A549 (cell line): ENCODE results near the gene TRIM71. TPM values are rescaled to one million over a fixed set of nuclear protein-coding genes. Genes with fewer than 3 reads are reported as not detected.

Source experiments
- ATAC-seq, 2 experiments: fragments of 200-7000 bp in 1 of 2; fragments of >200 bp in 1 of 2; cut with Nextera tagmentation in 1 of 2; cut with Tn5 transposase in 1 of 2; 3 replicates each; pipeline versions ENCODE4 v1.8.0 to v1.9.1; 2018 to 2020; ENCODE audit warnings: mild to moderate bottlenecking in 1 of 2, moderate library complexity in 1 of 2
- CTCF ChIA-PET: fragments of 300-600 bp; sonication (Branson Sonifier 250); formaldehyde crosslinking; extraction: SDS; loops from one replicate; lab custom pipeline; 2021; ENCODE audit warnings: antibody characterized with exemption, inconsistent platforms; lab: Yijun Ruan, JAX
- POLR2A ChIA-PET: fragments of 350-600 bp; formaldehyde crosslinking; extraction: SDS; loops from one replicate; lab custom pipeline; 2021; ENCODE audit warnings: antibody characterized with exemption, inconsistent platforms; lab: Yijun Ruan, JAX
- DNase-seq, 2 experiments: peaks; one replicate each; pipeline versions ENCODE4 v3.0.0 to v3.0.0-alpha.2; 2011 to 2016; ENCODE audit warnings: low read depth in 1 of 2, low spot score in 1 of 2
- FAIRE-seq: peaks from 2 replicates; lab custom pipeline; 2011; peaks lifted over from hg19 to GRCh38; lab: Jason Lieb, UNC
- H3K27ac ChIP-seq, 2 experiments: fragments of >200 bp; sonication (Bioruptor Twin); formaldehyde crosslinking; 3 replicates each; pipeline ENCODE4 v1.5.1; 2016 to 2017
- H3K4me1 ChIP-seq: fragments of >200 bp; sonication (Bioruptor Twin); formaldehyde crosslinking; 3 replicates; pipeline ENCODE4 v1.6.1; 2016
- H3K4me2 ChIP-seq: fragments of >200 bp; sonication (Bioruptor Twin); formaldehyde crosslinking; 3 replicates; pipeline ENCODE4 v1.6.1; 2016
- H3K4me3 ChIP-seq: fragments of >200 bp; sonication (Bioruptor Twin); formaldehyde crosslinking; 3 replicates; pipeline ENCODE4 v1.5.1; 2016
- H3K9me3 ChIP-seq: fragments of >200 bp; sonication (Bioruptor Twin); formaldehyde crosslinking; 3 replicates; pipeline ENCODE4 v1.6.1; 2016
- BCL3 ChIP-seq: fragments of >200 bp; sonication (Bioruptor Twin); formaldehyde crosslinking; IDR thresholded peaks from 3 replicates; pipeline ENCODE4 v1.6.1; 2016
- CBX2 ChIP-seq: fragments of 200-600 bp; sonication (generic); IDR thresholded peaks from 2 replicates; pipeline ENCODE4 v1.6.1; 2016; ENCODE audit warnings: low read depth, mild to moderate bottlenecking, borderline replicate concordance
- CTCF ChIP-seq: fragments of >200 bp; sonication (Bioruptor Twin); formaldehyde crosslinking; IDR thresholded peaks from 3 replicates; pipeline ENCODE4 v1.5.1; 2016
- EHF ChIP-seq: fragments of 250-450 bp; sonication (Bioruptor Pico); IDR thresholded peaks from 2 replicates; pipeline ENCODE4 v1.5.0; 2020; ENCODE audit warnings: mild to moderate bottlenecking
- EHMT2 ChIP-seq: fragments of 200-600 bp; sonication (generic); IDR thresholded peaks from 2 replicates; pipeline ENCODE4 v1.6.1; 2016; ENCODE audit warnings: antibody characterized with exemption, low read depth, mild to moderate bottlenecking, moderate library complexity
- ELK1 ChIP-seq: fragments of 150-350 bp; IDR thresholded peaks from 2 replicates; pipeline ENCODE4 v1.6.1; 2014; ENCODE audit warnings: low read depth, mild to moderate bottlenecking, low read length
- EP300 ChIP-seq, 2 experiments: fragments of >200 bp; sonication (Bioruptor Twin); formaldehyde crosslinking; IDR thresholded peaks; 2 replicates in 1 of 2; 3 replicates in 1 of 2; pipeline ENCODE4 v1.6.1; 2016 to 2017
- ESRRA ChIP-seq: fragments of 150-350 bp; IDR thresholded peaks from 2 replicates; pipeline ENCODE4 v1.6.1; 2014; ENCODE audit warnings: mild to moderate bottlenecking, low read length, borderline replicate concordance
- FOSB ChIP-seq: fragments of 250-450 bp; sonication (Bioruptor Pico); IDR thresholded peaks from 2 replicates; pipeline ENCODE4 v1.5.0; 2020; ENCODE audit warnings: mild to moderate bottlenecking, moderate library complexity
- HOXB13 ChIP-seq: fragments of 250-450 bp; sonication (Bioruptor Pico); IDR thresholded peaks from 2 replicates; pipeline ENCODE4 v1.5.0; 2020; ENCODE audit warnings: low read depth, mild to moderate bottlenecking, moderate library complexity
- JUN ChIP-seq, 2 experiments: fragments of >200 bp; sonication (Bioruptor Twin); formaldehyde crosslinking; IDR thresholded peaks; 2 replicates in 1 of 2; 3 replicates in 1 of 2; pipeline ENCODE4 v1.6.1; 2016 to 2017
- JUNB ChIP-seq: fragments of >200 bp; sonication (Bioruptor Twin); formaldehyde crosslinking; IDR thresholded peaks from 2 replicates; pipeline ENCODE4 v1.6.1; 2016
- KDM1A ChIP-seq: fragments of 200-600 bp; sonication (generic); IDR thresholded peaks from 2 replicates; pipeline ENCODE4 v1.6.1; 2016; ENCODE audit warnings: low read depth, mild to moderate bottlenecking
- KDM5A ChIP-seq: fragments of 200-600 bp; sonication (generic); IDR thresholded peaks from 2 replicates; pipeline ENCODE4 v1.6.1; 2016; ENCODE audit warnings: antibody characterized with exemption, mild to moderate bottlenecking
- MAFK ChIP-seq: fragments of 450-650 bp; IDR thresholded peaks from 2 replicates; pipeline ENCODE4 v1.6.1; 2014; ENCODE audit not compliant: partially characterized antibody
- MAZ ChIP-seq: fragments of 150-350 bp; IDR thresholded peaks from 2 replicates; pipeline ENCODE4 v1.6.1; 2014; ENCODE audit warnings: antibody characterized with exemption, low read depth, low read length, borderline replicate concordance
- MYC ChIP-seq: IDR thresholded peaks from 2 replicates; pipeline ENCODE4 v1.6.1; 2012; ENCODE audit warnings: mild to moderate bottlenecking, inconsistent platforms, low read length, improper control_type of control experiment, borderline replicate concordance
- NPAS2 ChIP-seq: fragments of 250-450 bp; sonication (Bioruptor Pico); IDR thresholded peaks from 2 replicates; pipeline ENCODE4 v1.8.0; 2022; ENCODE audit warnings: mild to moderate bottlenecking, moderate library complexity, borderline replicate concordance
- PBX3 ChIP-seq: IDR thresholded peaks from 2 replicates; pipeline ENCODE4 v1.6.1; 2012
- SREBF2 ChIP-seq: fragments of 450-650 bp; IDR thresholded peaks from 2 replicates; pipeline ENCODE4 v1.6.1; 2014; ENCODE audit warnings: mild to moderate bottlenecking, moderate library complexity
- TP53 ChIP-seq: fragments of 250-450 bp; sonication (Bioruptor Pico); IDR thresholded peaks from 2 replicates; pipeline ENCODE4 v1.5.0; 2021; ENCODE audit warnings: mild to moderate bottlenecking, moderate library complexity
- ZFP36 ChIP-seq: fragments of 450-650 bp; IDR thresholded peaks from 2 replicates; pipeline ENCODE4 v1.6.1; 2014; ENCODE audit warnings: borderline replicate concordance; ENCODE audit not compliant: partially characterized antibody
- ZNF302 ChIP-seq: fragments of 250-450 bp; sonication (Bioruptor Pico); IDR thresholded peaks from 2 replicates; pipeline ENCODE4 v1.9.0; 2021; ENCODE audit warnings: inconsistent platforms, mild to moderate bottlenecking, moderate library complexity
- WGBS: methylation state at CpG from one replicate; pipeline ENCODE4 v1.1.6; 2017; ENCODE audit errors: missing lambda C conversion rate; 5-methylcytosine and 5-hydroxymethylcytosine counted together
- polyA plus RNA-seq, 4 experiments: library from polyadenylated mRNA; depleted of rRNA in 3 of 4; stranded (reverse); fragments of >200 nt; fragmentation: RNase III in 1 of 4; extraction: RNeasy Plus Mini Kit Qiagen cat#74134 plus additional on column Dnase treatment in 1 of 4; gene quantifications; 2 replicates in 3 of 4; 3 replicates in 1 of 4; pipeline ENCODE4 v1.2.3, GENCODE V29; 2011 to 2017
- TF ChIP-seq, protein P1 (sequence below): fragments of 200-600 bp; sonication (generic); IDR thresholded peaks from 2 replicates; pipeline ENCODE4 v1.6.1; 2016; ENCODE audit warnings: antibody characterized with exemption, mild to moderate bottlenecking, moderate library complexity

The TRIM71 gene
- polyA plus RNA-seq, 2 of the 4 experiments (the other 2 are of a cell fraction) = 0.01 TPM; not detected in 1

- H3K9me3 ChIP-seq = no peaks in the 10 kb centered on the region
- H3K4me3 ChIP-seq = no peak overlapping the region
- ChIA-PET POLR2A (no interaction called here), CTCF (no interaction called here)
- TF ChIP-seq KDM5A (no peak), EP300 (IDR thresholded peaks at IDR 0.05) (no peak), TP53 (CRISPR knock-in tag) (no peak), ZFP36 (no peak), JUNB (no peak), MAFK (no peak), KDM1A (no peak), MYC (no peak), MAZ (no peak), BCL3 (no peak), ESRRA (no peak), EHMT2 (no peak), ZNF302 (no peak), FOSB (CRISPR knock-in tag) (no peak)
- ATAC-seq = no peak
- H3K4me2 ChIP-seq = no peak overlapping the region
- H3K4me1 ChIP-seq = no peaks in the 10 kb centered on the region
- 31% methylated on average over 8 of the region's 8 CpGs for WGBS
- no peak overlapping the region for H3K27ac ChIP-seq
- DNase-seq = no peak
- FAIRE-seq = no peak
These were observed 75.1 kb downstream of the TRIM71 start for GRCh38 chr3:32892625-32893598.

DNA sequence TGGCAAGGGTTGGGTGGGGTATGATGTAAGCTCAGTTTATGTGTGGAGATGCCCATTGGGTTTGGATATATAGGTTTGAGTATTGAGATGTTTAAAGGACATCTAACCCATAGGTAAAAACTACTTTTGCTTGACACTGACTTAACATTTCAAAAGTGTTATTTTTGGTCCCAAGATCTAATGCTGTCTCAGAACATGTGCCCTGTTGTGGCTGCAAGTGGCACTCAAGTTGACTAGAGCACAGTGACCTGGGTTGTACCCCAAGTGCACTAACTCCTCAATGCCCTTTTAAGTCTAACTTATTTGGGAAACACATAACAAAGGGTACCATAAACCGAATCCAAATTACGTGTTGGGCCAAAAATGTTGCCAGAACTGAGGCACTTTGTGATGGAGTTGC lies 77.2 kb downstream of the TRIM71 start:
- ATAC-seq (no peak), FAIRE-seq (peak; percentile 13), DNase-seq (no peak)
- Histone ChIP-seq H3K4me1 (no peaks in the 10 kb centered on the region), H3K4me3 (no peak overlapping the region), H3K27ac (no peak overlapping the region), H3K4me2 (no peak overlapping the region), H3K9me3 (no peaks in the 10 kb centered on the region)
- WGBS = 27% methylated on average over 2 of the region's 2 CpGs
- POLR2A ChIA-PET = no interaction called here
- CTCF ChIA-PET = no interaction called here
- no peak for TF ChIP-seq SREBF2
- TF ChIP-seq CTCF = no peak
- TF ChIP-seq CBX2 = no peak
- TF ChIP-seq ELK1 = no peak
- TF ChIP-seq MAFK = no peak
- TF ChIP-seq BCL3 = no peak
- no peak for TF ChIP-seq HOXB13 (CRISPR knock-in tag)
- no peak for TF ChIP-seq EP300 (IDR thresholded peaks at IDR 0.05)
- no peak for TF ChIP-seq JUN (IDR thresholded peaks at IDR 0.05)
- no peak for TF ChIP-seq MYC
- no peak for TF ChIP-seq PBX3
- TF ChIP-seq ZNF302 = no peak
- TF ChIP-seq EHF = no peak
- TF ChIP-seq, protein P1, sequence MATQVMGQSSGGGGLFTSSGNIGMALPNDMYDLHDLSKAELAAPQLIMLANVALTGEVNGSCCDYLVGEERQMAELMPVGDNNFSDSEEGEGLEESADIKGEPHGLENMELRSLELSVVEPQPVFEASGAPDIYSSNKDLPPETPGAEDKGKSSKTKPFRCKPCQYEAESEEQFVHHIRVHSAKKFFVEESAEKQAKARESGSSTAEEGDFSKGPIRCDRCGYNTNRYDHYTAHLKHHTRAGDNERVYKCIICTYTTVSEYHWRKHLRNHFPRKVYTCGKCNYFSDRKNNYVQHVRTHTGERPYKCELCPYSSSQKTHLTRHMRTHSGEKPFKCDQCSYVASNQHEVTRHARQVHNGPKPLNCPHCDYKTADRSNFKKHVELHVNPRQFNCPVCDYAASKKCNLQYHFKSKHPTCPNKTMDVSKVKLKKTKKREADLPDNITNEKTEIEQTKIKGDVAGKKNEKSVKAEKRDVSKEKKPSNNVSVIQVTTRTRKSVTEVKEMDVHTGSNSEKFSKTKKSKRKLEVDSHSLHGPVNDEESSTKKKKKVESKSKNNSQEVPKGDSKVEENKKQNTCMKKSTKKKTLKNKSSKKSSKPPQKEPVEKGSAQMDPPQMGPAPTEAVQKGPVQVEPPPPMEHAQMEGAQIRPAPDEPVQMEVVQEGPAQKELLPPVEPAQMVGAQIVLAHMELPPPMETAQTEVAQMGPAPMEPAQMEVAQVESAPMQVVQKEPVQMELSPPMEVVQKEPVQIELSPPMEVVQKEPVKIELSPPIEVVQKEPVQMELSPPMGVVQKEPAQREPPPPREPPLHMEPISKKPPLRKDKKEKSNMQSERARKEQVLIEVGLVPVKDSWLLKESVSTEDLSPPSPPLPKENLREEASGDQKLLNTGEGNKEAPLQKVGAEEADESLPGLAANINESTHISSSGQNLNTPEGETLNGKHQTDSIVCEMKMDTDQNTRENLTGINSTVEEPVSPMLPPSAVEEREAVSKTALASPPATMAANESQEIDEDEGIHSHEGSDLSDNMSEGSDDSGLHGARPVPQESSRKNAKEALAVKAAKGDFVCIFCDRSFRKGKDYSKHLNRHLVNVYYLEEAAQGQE = no peak
- TF ChIP-seq NPAS2 (CRISPR knock-in tag) = no peak
